ENCODE measurements around the gene HDDC3. TPM values are rescaled to one million over a fixed set of nuclear protein-coding genes. Genes with fewer than 3 reads are reported as not detected.
A peak's percentile ranks its signal among the peaks of the same experiment; 100 is the strongest.

The HDDC3 gene
- total and polyA plus RNA-seq, 9 of the 15 experiments (the other 6 are each of a cell fraction or from before 2014, with no cell fraction given): 14.9 to 55.8 (median 36.9) TPM

GRCh38 chr15:90982135-90982534, 49.8 kb upstream of the HDDC3 start:
- peaks cover 89% of the 10 kb centered on the region for H3K36me3 ChIP-seq (ENCODE audit: control insufficient read depth, insufficient read depth, low read length)
- 96% methylated on average over 5 of the region's 5 CpGs for WGBS (ENCODE audit: insufficient coverage, low coverage, missing lambda C conversion rate)

More at GRCh38 chr15:90982135-90982534, 49.8 kb upstream of the HDDC3 start:
- H2AFZ ChIP-seq (ENCODE audit: low read depth, low read length): no peak overlapping the region
- H3K9me3 ChIP-seq (replicated peaks; ENCODE audit: control insufficient read depth, insufficient read depth, low read depth, low read length): no peaks in the 10 kb centered on the region
- H4K20me1 ChIP-seq (replicated peaks; ENCODE audit: control insufficient read depth, insufficient read depth, low read length): no peaks in the 10 kb centered on the region; the same call in 1 of the 2 replicates
- TF ChIP-seq SMARCE1 (IDR thresholded peaks at IDR 0.05) (no peak), ATF7 (IDR thresholded peaks at IDR 0.05) (no peak), RFX5 (IDR thresholded peaks at IDR 0.05; ENCODE audit: low read depth, low read length) (no peak), E2F1 (CRISPR knock-in tag; IDR thresholded peaks at IDR 0.05) (no peak), ZNF79 (CRISPR knock-in tag; IDR thresholded peaks at IDR 0.05; ENCODE audit: low read depth) (no peak), CEBPB (tag; IDR thresholded peaks at IDR 0.05) (peak; percentile 78), FOSL1 (tag; conservative IDR thresholded peaks at IDR 0.05) (no peak), CEBPG (CRISPR knock-in tag; IDR thresholded peaks at IDR 0.05) (no peak), CEBPG (tag; conservative IDR thresholded peaks at IDR 0.05 in 1 of 2, IDR thresholded peaks at IDR 0.05 in 1 of 2) (peak; percentile 53 to 80)
- H3K27ac ChIP-seq (ENCODE audit: extremely low read depth, low read depth, low read length): no peak overlapping the region
- H3K4me2 ChIP-seq (ENCODE audit: insufficient read depth, low read length): no peak overlapping the region
- peaks cover under 1 to 4% of the 10 kb centered on the region in 2 experiments; a peak in 2 of 5 replicates for H3K4me1 ChIP-seq (replicated peaks in 1 of 2; ENCODE audit: control insufficient read depth in 2 of 2, insufficient read depth in 2 of 2, low read length in 2 of 2)
- intact Hi-C loops (cut with micrococcal nuclease) (no loop called here), in situ Hi-C loops (cut with MboI) (no loop called here)
- no peaks in the 10 kb centered on the region for H3K27me3 ChIP-seq (ENCODE audit: control insufficient read depth in 2 of 2, insufficient read depth in 2 of 2, low read length in 2 of 2)
- H3K9me1 ChIP-seq (ENCODE audit: control insufficient read depth, insufficient read depth, low read length): no peaks in the 10 kb centered on the region
- ChIA-PET POLR2A (interaction anchor here (1.1 to 8.7 kb wide), 5 partner anchors 5 to 21 kb away, joined by 4 to 65 read pairs (median 4); no protein-coding TSS in a partner anchor), CTCF (ENCODE audit: low intra/inter-chr PET ratio) (no interaction called here)
- no TSS peak for BruUV-seq (replicated peaks)
- peaks cover 46% of the 10 kb centered on the region for H3K79me2 ChIP-seq (ENCODE audit: control insufficient read depth, insufficient read depth, low read length)
- FAIRE-seq (no peak), DNase-seq (ENCODE audit: extremely low read depth in 1 of 4, low spot score in 3 of 4) (no peak), ATAC-seq (no peak)
- no peak overlapping the region for H3K4me3 ChIP-seq
- H3K9ac ChIP-seq (ENCODE audit: insufficient read depth in 1 of 2, low read depth in 2 of 2, low read length in 2 of 2): no peak overlapping the region
